Measurements from ENCODE around the gene PRDM13.

PRDM13 gene

GRCh38 chr6:99588618-99589289, 17.9 kb upstream of the PRDM13 start:
- H3K27me3 ChIP-seq (ENCODE audit: insufficient read depth, low read length, poor library complexity, severe bottlenecking) = no peaks in the 10 kb centered on the region
- no peak overlapping the region for H3K9ac ChIP-seq (ENCODE audit: low read depth, low read length, poor library complexity, severe bottlenecking)

GRCh38 chr6:99589290-99589672, 17.4 kb upstream of the PRDM13 start:
- no peaks in the 10 kb centered on the region for H3K4me1 ChIP-seq (ENCODE audit: insufficient read depth, low read length, poor library complexity, severe bottlenecking)
- no peaks in the 10 kb centered on the region for H3K9me2 ChIP-seq (replicated peaks; ENCODE audit: low read depth, low read length)
- no peak overlapping the region for H3K4me2 ChIP-seq (ENCODE audit: low read depth, low read length, poor library complexity, severe bottlenecking)
- TF ChIP-seq CTCF (conservative IDR thresholded peaks at IDR 0.05; ENCODE audit: low read length) (no peak), EZH2phosphoT487 (IDR thresholded peaks at IDR 0.05; ENCODE audit: borderline replicate concordance) (no peak)
- H3K9ac ChIP-seq (ENCODE audit: low read depth, low read length, poor library complexity, severe bottlenecking) = no peak overlapping the region
- no peaks in the 10 kb centered on the region for H3K27me3 ChIP-seq (ENCODE audit: insufficient read depth, low read length, poor library complexity, severe bottlenecking)
- no peak overlapping the region for H2AFZ ChIP-seq (ENCODE audit: low read length)
- no peaks in the 10 kb centered on the region for H3K36me3 ChIP-seq (ENCODE audit: insufficient read depth, low read length)
- no peak overlapping the region for H3K4me3 ChIP-seq (ENCODE audit: low read length, poor library complexity, severe bottlenecking)
- no peaks in the 10 kb centered on the region for H3F3A ChIP-seq (ENCODE audit: low read depth)
- H3K79me2 ChIP-seq (ENCODE audit: insufficient read depth, low read length) = no peaks in the 10 kb centered on the region
- no peaks in the 10 kb centered on the region for H4K20me1 ChIP-seq (ENCODE audit: insufficient read depth, low read length, poor library complexity, severe bottlenecking)
- no peaks in the 10 kb centered on the region for H3K9me3 ChIP-seq (ENCODE audit: insufficient read depth, low read depth, low read length)

More at GRCh38 chr6:99588618-99589289, 17.9 kb upstream of the PRDM13 start:
- Histone ChIP-seq H3K9me3 (ENCODE audit: insufficient read depth, low read depth, low read length) (no peaks in the 10 kb centered on the region), H4K20me1 (ENCODE audit: insufficient read depth, low read length, poor library complexity, severe bottlenecking) (no peaks in the 10 kb centered on the region), H3K9me2 (replicated peaks; ENCODE audit: low read depth, low read length) (no peaks in the 10 kb centered on the region), H2AFZ (ENCODE audit: low read length) (no peak overlapping the region), H3K79me2 (ENCODE audit: insufficient read depth, low read length) (no peaks in the 10 kb centered on the region), H3F3A (ENCODE audit: low read depth) (no peaks in the 10 kb centered on the region), H3K36me3 (ENCODE audit: insufficient read depth, low read length) (no peaks in the 10 kb centered on the region), H3K4me1 (ENCODE audit: insufficient read depth, low read length, poor library complexity, severe bottlenecking) (no peaks in the 10 kb centered on the region), H3K4me3 (ENCODE audit: low read length, poor library complexity, severe bottlenecking) (no peak overlapping the region), H3K4me2 (ENCODE audit: low read depth, low read length, poor library complexity, severe bottlenecking) (no peak overlapping the region)
- TF ChIP-seq EZH2phosphoT487 (IDR thresholded peaks at IDR 0.05; ENCODE audit: borderline replicate concordance) (no peak), CTCF (conservative IDR thresholded peaks at IDR 0.05; ENCODE audit: low read length) (no peak)

GRCh38 chr6:99589907-99590493, 16.6 kb upstream of the PRDM13 start:
- Histone ChIP-seq H2AFZ (ENCODE audit: low read length) (no peak overlapping the region), H4K20me1 (ENCODE audit: insufficient read depth, low read length, poor library complexity, severe bottlenecking) (no peaks in the 10 kb centered on the region), H3K4me3 (ENCODE audit: low read length, poor library complexity, severe bottlenecking) (no peak overlapping the region), H3K9ac (ENCODE audit: low read depth, low read length, poor library complexity, severe bottlenecking) (no peak overlapping the region), H3K4me1 (ENCODE audit: insufficient read depth, low read length, poor library complexity, severe bottlenecking) (no peaks in the 10 kb centered on the region), H3K4me2 (ENCODE audit: low read depth, low read length, poor library complexity, severe bottlenecking) (no peak overlapping the region), H3K36me3 (ENCODE audit: insufficient read depth, low read length) (no peaks in the 10 kb centered on the region), H3K27me3 (ENCODE audit: insufficient read depth, low read length, poor library complexity, severe bottlenecking) (no peaks in the 10 kb centered on the region), H3K9me3 (ENCODE audit: insufficient read depth, low read depth, low read length) (no peaks in the 10 kb centered on the region), H3K9me2 (replicated peaks; ENCODE audit: low read depth, low read length) (no peaks in the 10 kb centered on the region), H3F3A (ENCODE audit: low read depth) (no peaks in the 10 kb centered on the region), H3K79me2 (ENCODE audit: insufficient read depth, low read length) (no peaks in the 10 kb centered on the region)
- TF ChIP-seq CTCF (conservative IDR thresholded peaks at IDR 0.05; ENCODE audit: low read length) = no peak
- TF ChIP-seq EZH2phosphoT487 (IDR thresholded peaks at IDR 0.05; ENCODE audit: borderline replicate concordance) = no peak
